Endothelial cell of umbilical vein (primary cell): ENCODE data around the gene PKN3. TPM values are rescaled to one million over a fixed set of nuclear protein-coding genes. Genes with fewer than 3 reads are reported as not detected.

ENCODE experiments used
- BruUV-seq: library from RNA; stranded (reverse); fragments of 400-500 nt; replicated peaks from 2 replicates; lab custom pipeline; 2021; lab: Mats Ljungman, UMichigan
- CTCF ChIA-PET: fragments of 300-600, 350-600 bp; sonication (Branson Sonifier 250); formaldehyde crosslinking; loops from one replicate; lab custom pipeline; 2021; ENCODE audit warnings: antibody characterized with exemption, inconsistent platforms; lab: Charles Lee
- POLR2A ChIA-PET: fragments of 300-600, 350-600 bp; sonication (Branson Sonifier 250); formaldehyde crosslinking; loops from one replicate; lab custom pipeline; 2021; ENCODE audit warnings: antibody characterized with exemption, inconsistent platforms; lab: Charles Lee
- DNase-seq: peaks from one replicate; pipeline ENCODE4 v3.0.0-alpha.2; 2011; ENCODE audit warnings: low read depth, low spot score
- FAIRE-seq: peaks from 2 replicates; lab custom pipeline; 2011; peaks lifted over from hg19 to GRCh38; lab: Jason Lieb, UNC
- H2AFZ ChIP-seq: 2 replicates; pipeline ENCODE4 v1.6.0; 2012; ENCODE audit warnings: low read depth, low read length, control low read depth, inconsistent platforms
- H3K27ac ChIP-seq: 2 replicates; pipeline ENCODE4 v1.5.1; 2011; ENCODE audit warnings: low read depth, mild to moderate bottlenecking, control low read depth, low read length, moderate library complexity; ENCODE audit not compliant: insufficient read depth
- H3K27me3 ChIP-seq, 2 experiments: 2 replicates each; pipeline versions ENCODE4 v1.6.0 to v1.6.1; 2011; ENCODE audit warnings: low read length in 2 of 2, mixed read lengths in 1 of 2; ENCODE audit not compliant: control insufficient read depth in 2 of 2, insufficient read depth in 2 of 2
- H3K36me3 ChIP-seq, 2 experiments: 2 replicates in 1 of 2; 3 replicates in 1 of 2; pipeline ENCODE4 v1.5.1; 2011; ENCODE audit warnings: low read length in 2 of 2, mild to moderate bottlenecking in 1 of 2, moderate library complexity in 1 of 2; ENCODE audit not compliant: control insufficient read depth in 2 of 2, insufficient read depth in 2 of 2; ENCODE audit errors: extremely low read depth in 1 of 2
- H3K4me1 ChIP-seq: 3 replicates; pipeline ENCODE4 v1.5.1; 2011; ENCODE audit warnings: mild to moderate bottlenecking, low read length; ENCODE audit not compliant: control insufficient read depth, insufficient read depth; ENCODE audit errors: extremely low read depth
- H3K4me2 ChIP-seq: 2 replicates; pipeline ENCODE4 v1.6.1; 2011; ENCODE audit warnings: low read length, control low read depth, mixed read lengths; ENCODE audit not compliant: insufficient read depth
- H3K4me3 ChIP-seq, 3 experiments: fragments of 200-600 bp in 1 of 3; sonication (generic), shearing (Covaris generic) in 1 of 3; replicated peaks in 1 of 3; 2 replicates each; pipeline ENCODE4 v1.5.1; 2011 to 2016; ENCODE audit warnings: control low read depth in 3 of 3, low read length in 3 of 3, mild to moderate bottlenecking in 2 of 3, inconsistent platforms in 1 of 3, low read depth in 1 of 3, moderate library complexity in 1 of 3; ENCODE audit not compliant: insufficient read depth in 1 of 3
- H3K79me2 ChIP-seq: 2 replicates; pipeline ENCODE4 v1.6.0; 2012; ENCODE audit warnings: low read length, inconsistent platforms; ENCODE audit not compliant: control insufficient read depth, insufficient read depth
- H3K9ac ChIP-seq: replicated peaks from 2 replicates; pipeline ENCODE3; 2011; ENCODE audit warnings: low read length, control low read depth; ENCODE audit not compliant: insufficient read depth; ENCODE audit errors: extremely low read depth
- H3K9me1 ChIP-seq: replicated peaks from 3 replicates; pipeline ENCODE4 v1.6.0; 2011; ENCODE audit warnings: mild to moderate bottlenecking, low read length; ENCODE audit not compliant: control insufficient read depth, insufficient read depth; ENCODE audit errors: extremely low read depth
- H3K9me3 ChIP-seq: replicated peaks from 2 replicates; pipeline ENCODE4 v1.5.1; 2012; ENCODE audit warnings: low read length, inconsistent platforms; ENCODE audit not compliant: control insufficient read depth, insufficient read depth
- H4K20me1 ChIP-seq: replicated peaks from 2 replicates; pipeline ENCODE3; 2011; ENCODE audit warnings: mild to moderate bottlenecking, low read length; ENCODE audit not compliant: control insufficient read depth, insufficient read depth; ENCODE audit errors: extremely low read depth
- CTCF ChIP-seq, 2 donors: IDR thresholded peaks; 1 replicate in 1 of 2; 2 replicates in 1 of 2; pipeline ENCODE4 v1.5.1; 2011; ENCODE audit warnings: low read length in 2 of 2, mild to moderate bottlenecking in 2 of 2, moderate library complexity in 2 of 2, control low read depth in 1 of 2, inconsistent platforms in 1 of 2, low read depth in 1 of 2; ENCODE audit not compliant: insufficient read depth in 1 of 2; ENCODE audit errors: extremely low read depth in 1 of 2
- EZH2 ChIP-seq: IDR thresholded peaks from 2 replicates; pipeline ENCODE4 v1.6.1; 2012; ENCODE audit warnings: borderline replicate concordance, low read depth, mild to moderate bottlenecking, moderate library complexity, low read length, inconsistent platforms; ENCODE audit not compliant: severe bottlenecking
- FOS ChIP-seq: IDR thresholded peaks from 2 replicates; pipeline ENCODE4 v1.6.1; 2011; ENCODE audit warnings: mild to moderate bottlenecking, low read length, moderate library complexity, borderline replicate concordance; ENCODE audit not compliant: insufficient read depth
- GATA2 ChIP-seq: IDR thresholded peaks from 2 replicates; pipeline ENCODE4 v1.7.0; 2011; ENCODE audit warnings: low read depth, mild to moderate bottlenecking, moderate library complexity, mixed read lengths, low read length; ENCODE audit not compliant: insufficient read length, insufficient read depth
- JUN ChIP-seq: IDR thresholded peaks from 2 replicates; pipeline ENCODE4 v1.6.1; 2011; ENCODE audit warnings: borderline replicate concordance, low read depth; ENCODE audit not compliant: insufficient read length, insufficient read depth
- MAX ChIP-seq: IDR thresholded peaks from 2 replicates; pipeline ENCODE4 v1.6.1; 2011; ENCODE audit not compliant: insufficient read depth, insufficient read length
- MYC ChIP-seq: IDR thresholded peaks from one replicate; pipeline ENCODE4 v1.6.1; 2011; ENCODE audit warnings: mild to moderate bottlenecking, low read depth, low read length
- POLR2A ChIP-seq: IDR thresholded peaks from 2 replicates; pipeline ENCODE4 v1.6.1; 2012; ENCODE audit warnings: low read depth, mild to moderate bottlenecking, control low read depth, low read length
- POLR2AphosphoS5 ChIP-seq: IDR thresholded peaks from 2 replicates; pipeline ENCODE4 v1.6.1; 2012; ENCODE audit warnings: low read depth, mild to moderate bottlenecking, control low read depth, low read length, moderate library complexity; ENCODE audit not compliant: insufficient read depth
- dilution Hi-C: fragments of 300-500 bp; cut with MboI; formaldehyde crosslinking; loops from one replicate; pipeline ENCODE4 v1.15.0; 2019; ENCODE audit warnings: low sequenced_read_pairs; ENCODE audit not compliant: extremely low pct_ligation_motif_present
- intact Hi-C: fragments of 100-400 bp; cut with micrococcal nuclease; formaldehyde crosslinking; loops from one replicate; pipeline ENCODE4 v1.10.0; 2022
- polyA plus RNA-seq, 4 experiments: library from polyadenylated mRNA; depleted of rRNA in 3 of 4; stranded (reverse) in 3 of 4; unstranded in 1 of 4; fragments of >200 nt; gene quantifications; 2 replicates each; pipeline versions ENCODE4 v1.2.1 to v1.2.3, GENCODE V29; 2011 to 2012; ENCODE audit warnings: missing spikeins in 1 of 4
- total RNA-seq: library from RNA; stranded (reverse); gene quantifications from 2 replicates; pipeline ENCODE4 v1.2.3, GENCODE V29; 2021

PKN3 gene
- total and polyA plus RNA-seq, 2 donors (not counting 3 experiments of a cell fraction or from before 2014, with no cell fraction given), result 29.5 to 40.4 TPM

DNA sequence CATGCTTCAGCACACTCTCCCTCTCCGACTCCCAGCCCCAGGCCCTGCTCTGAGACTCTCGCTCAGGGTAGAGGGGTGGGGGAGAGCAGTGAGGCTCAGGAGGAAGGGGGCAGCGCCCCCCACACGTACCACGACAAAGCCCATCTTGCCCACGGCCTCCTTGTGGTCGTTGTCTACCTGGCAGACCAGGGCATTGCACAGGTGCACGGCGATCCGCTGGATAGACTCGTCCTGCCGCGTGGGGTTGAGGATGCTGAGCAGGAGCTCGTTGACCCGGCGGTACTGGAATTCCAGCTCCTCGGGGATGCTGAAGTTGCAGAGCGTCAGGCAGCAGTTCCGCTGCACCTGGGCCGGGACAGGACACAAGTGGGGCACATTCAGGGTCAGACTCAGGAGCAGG lies 40.1 kb downstream of the PKN3 start:
- dilution Hi-C loops, result no loop called here
- POLR2A ChIA-PET, result no interaction called here
- BruUV-seq, result no TSS peak

More for the DNA sequence above, 40.1 kb downstream of the PKN3 start:
- Histone ChIP-seq H3K27me3 (no peaks in the 10 kb centered on the region), H3K4me3 (no peak overlapping the region), H3K36me3 (peaks cover 0 to 5% of the 10 kb centered on the region in 2 experiments), H2AFZ (no peak overlapping the region), H3K79me2 (no peaks in the 10 kb centered on the region), H3K9me1 (no peaks in the 10 kb centered on the region), H3K4me2 (no peak overlapping the region), H3K4me1 (no peaks in the 10 kb centered on the region), H3K9ac (no peak overlapping the region), H3K27ac (no peak overlapping the region), H3K9me3 (no peaks in the 10 kb centered on the region), H4K20me1 (no peaks in the 10 kb centered on the region)
- CTCF ChIA-PET, result no interaction called here
- intact Hi-C loops, result no loop called here
- no peak for TF ChIP-seq FOS
- no peak for TF ChIP-seq EZH2
- no peak for TF ChIP-seq JUN
- no peak for TF ChIP-seq MYC
- no peak for TF ChIP-seq CTCF (IDR thresholded peaks at IDR 0.05; ENCODE audit: extremely low read depth in 1 of 2, insufficient read depth in 1 of 2, low read depth in 1 of 2, low read length in 2 of 2)
- no peak for TF ChIP-seq MAX
- TF ChIP-seq POLR2AphosphoS5, result no peak
- TF ChIP-seq POLR2A, result no peak
- TF ChIP-seq GATA2, result no peak
- DNase-seq (no peak), FAIRE-seq (no peak)
